GM04504 (cell line): ENCODE data around the gene JAKMIP2.
"Not testable (repeated sequence)": the region's sequence is repeated elsewhere in the genome, so short reads cannot be mapped to it uniquely, and the experiment has no call there.

Experiments
- DNase-seq: peaks from one replicate; pipeline ENCODE4 v3.0.0-alpha.2; 2012; ENCODE audit warnings: low read depth

Gene JAKMIP2

GRCh38 chr5:147601652-147602051, 180.9 kb downstream of the JAKMIP2 start:
- DNase-seq, result no peak

GRCh38 chr5:147591120-147591519, 191.4 kb downstream of the JAKMIP2 start:
- no peak for DNase-seq

DNA sequence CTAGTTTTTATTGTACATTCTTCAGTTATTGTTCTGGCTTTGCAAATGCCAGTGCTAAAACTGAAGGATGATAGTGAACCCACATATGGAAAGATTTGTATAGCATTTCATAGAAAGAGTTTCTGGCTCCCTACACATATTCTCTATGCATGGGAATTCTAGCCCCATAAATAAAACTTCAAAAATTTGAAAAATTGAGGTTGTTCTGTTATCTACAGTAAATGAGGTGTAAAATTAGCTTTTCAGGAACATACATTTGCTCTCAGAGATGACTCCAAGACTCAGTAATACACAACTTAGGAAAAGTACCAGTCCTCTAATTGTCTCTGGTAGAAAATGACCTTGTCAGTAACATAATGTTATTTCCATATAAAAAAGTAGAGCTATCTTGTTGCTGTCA, 192.4 kb downstream of the JAKMIP2 start:
- DNase-seq, result no peak

DNA sequence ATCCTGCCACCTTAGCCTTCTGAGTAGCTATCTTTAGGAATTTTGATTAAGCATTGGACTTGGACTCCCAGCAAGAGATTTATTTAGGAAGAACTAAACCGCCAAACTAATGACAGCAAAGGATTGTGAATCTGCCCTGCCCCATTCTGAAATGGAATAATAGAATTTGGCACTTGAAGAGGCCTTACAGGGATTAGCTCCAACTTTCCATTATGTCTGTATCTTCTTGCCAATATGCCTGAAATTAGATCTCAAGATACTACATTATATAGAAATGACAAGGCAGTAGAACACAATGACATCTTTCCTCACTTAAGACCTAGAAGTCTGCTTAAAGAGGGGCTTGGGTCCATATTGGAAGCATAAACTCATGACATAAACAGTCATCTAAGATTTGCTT, 195.7 kb downstream of the JAKMIP2 start:
- no peak for DNase-seq

GRCh38 chr5:147586221-147586620, 196.3 kb downstream of the JAKMIP2 start:
- DNase-seq, result no peak

GRCh38 chr5:147582272-147582671, 200.3 kb downstream of the JAKMIP2 start:
- not testable (repeated sequence) for DNase-seq

GRCh38 chr5:147580418-147580817, 202.1 kb downstream of the JAKMIP2 start:
- not testable (repeated sequence) for DNase-seq

DNA sequence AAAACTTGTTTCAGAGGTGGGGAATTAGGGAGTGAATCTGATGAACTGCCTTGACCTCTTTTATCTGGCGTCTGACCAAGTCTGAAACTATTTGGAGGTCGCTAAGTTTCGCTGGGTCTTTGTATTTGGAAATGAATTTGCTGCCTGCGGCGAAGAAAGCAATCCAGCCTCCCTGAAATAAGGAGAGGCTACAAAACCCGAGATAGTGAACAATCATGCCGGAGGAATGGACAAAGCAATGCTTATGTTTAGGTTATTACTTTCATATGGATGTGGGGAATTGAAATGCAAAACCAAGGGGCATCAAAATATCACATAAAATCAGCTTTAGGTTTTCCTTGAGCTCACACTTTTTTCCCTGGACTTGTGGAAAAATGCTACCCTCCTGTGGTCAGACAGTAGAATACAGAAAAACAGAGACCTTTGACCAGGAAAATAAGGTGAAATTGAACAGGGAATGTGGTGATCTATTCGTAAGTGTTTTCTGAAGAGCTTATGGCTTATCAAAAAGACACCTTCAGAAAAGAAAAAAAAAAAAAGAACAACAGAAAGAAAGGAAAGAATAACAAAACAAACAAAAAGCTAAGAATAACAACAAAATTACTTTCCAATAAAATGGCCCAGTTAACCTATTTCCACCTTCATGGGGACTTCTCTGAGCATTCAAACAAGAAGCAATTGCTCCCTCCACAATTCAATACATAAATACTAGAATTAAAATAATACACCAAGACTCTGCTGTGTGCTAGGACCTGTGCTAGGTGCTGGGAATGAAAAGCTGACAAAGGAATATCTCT, 204.1 kb downstream of the JAKMIP2 start:
- peak; percentile 16 for DNase-seq

DNA sequence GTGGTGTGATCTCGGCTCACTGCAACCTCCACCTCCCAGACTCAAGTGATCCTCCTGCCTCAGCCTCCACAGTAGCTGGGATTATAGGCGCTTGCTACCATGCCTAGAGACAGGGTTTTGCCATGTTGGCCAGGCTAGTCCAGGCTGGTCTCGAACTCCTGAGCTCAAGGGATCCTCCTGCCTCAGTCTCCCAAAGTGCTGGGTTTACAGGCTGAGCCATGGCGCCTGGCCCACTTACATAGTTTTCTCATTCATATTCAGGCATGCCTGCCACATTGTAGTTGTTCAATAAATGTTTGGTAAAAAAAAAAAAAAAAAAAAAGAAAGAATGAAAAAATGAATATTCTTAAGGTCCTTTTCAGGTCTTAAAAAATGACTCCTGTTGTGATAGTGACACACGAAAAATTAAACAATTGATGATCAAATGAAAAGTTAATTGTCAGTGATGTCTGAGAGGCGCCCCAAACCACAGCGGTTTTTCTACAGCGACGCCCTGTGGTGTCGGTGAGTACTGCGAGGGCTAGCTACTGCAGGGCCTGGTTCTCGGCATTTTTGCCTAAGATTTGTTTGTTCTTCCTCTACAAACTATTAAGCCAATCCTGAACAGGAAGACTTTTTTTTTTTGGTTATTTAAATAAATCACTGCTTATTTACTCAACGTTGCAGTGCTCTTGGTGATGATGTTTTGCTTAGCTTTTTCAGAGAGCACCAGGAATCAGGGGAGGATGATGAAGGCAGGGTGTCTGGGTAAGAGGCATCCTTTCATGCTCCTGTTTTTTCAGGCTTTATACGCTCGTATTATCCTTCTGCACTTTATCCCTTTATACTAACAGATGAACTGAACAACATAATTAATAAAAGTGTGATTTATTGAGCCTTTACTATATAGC, 205.6 kb downstream of the JAKMIP2 start:
- peak; percentile 15 for DNase-seq

- DNase-seq, result no peak
Observed at GRCh38 chr5:147575598-147575997, 206.9 kb downstream of the JAKMIP2 start.

- DNase-seq, result no peak
Observed at GRCh38 chr5:147573211-147573610, 209.3 kb downstream of the JAKMIP2 start.

DNA sequence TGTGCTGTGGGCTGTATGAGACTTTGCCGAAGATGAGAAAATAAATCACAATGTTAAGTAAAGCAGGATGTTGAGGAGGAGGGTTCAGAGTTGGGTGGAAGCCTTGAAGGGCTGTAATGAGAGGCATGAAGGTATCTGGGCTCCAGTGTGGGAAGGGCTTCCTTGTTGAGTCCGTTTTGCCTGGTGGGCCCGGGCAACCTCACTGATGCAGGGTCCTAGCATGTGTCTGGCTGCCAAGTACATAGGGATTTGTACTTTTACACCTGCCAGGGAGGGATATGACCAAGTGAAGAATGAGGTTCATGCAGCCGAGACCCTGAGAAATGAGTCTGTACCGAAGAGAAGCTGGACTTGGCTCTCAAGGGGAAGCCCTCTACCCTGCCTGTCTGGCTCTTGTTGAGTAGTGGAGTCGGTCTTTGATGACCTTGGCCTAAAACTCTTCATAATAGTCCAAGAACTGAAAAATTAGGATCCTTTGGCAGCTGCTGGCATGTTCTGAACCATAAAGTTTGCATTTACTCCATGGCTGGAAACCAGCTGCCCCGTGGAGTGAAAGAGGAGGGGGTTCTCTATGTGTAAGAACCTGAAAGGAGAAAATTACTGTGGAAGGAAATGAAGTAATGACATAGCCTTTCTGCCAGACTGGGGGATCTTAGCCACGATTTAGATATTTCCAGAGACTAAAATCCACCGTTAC, 213.7 kb downstream of the JAKMIP2 start:
- DNase-seq, result no peak

- no peak for DNase-seq
Observed at GRCh38 chr5:147567917-147568598, 214.5 kb downstream of the JAKMIP2 start.

GRCh38 chr5:147565524-147565923, 217.0 kb downstream of the JAKMIP2 start:
- DNase-seq, result no peak

GRCh38 chr5:147564124-147564486, 218.4 kb downstream of the JAKMIP2 start:
- DNase-seq, result no peak

GRCh38 chr5:147563466-147564123, 218.9 kb downstream of the JAKMIP2 start:
- no peak for DNase-seq

DNA sequence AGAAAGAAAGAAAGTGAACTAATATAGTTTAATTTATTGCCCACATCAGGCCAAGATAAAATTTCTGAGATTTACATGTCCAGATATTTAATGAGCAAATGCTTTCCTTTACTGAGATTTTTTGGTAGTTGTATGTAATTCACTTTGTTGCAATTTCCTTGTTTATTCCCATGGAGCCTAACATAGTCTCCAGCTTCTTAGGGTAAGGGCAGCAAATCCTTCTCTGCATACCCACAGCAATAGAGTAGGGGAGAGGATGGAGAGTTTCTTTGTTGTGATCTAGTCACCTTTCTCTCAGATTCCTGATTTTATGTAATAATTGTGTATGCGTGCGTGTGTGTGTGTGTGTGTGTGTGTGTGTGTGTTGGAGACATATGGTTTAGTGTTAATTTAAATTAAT, 221.1 kb downstream of the JAKMIP2 start:
- DNase-seq, result no peak

DNA sequence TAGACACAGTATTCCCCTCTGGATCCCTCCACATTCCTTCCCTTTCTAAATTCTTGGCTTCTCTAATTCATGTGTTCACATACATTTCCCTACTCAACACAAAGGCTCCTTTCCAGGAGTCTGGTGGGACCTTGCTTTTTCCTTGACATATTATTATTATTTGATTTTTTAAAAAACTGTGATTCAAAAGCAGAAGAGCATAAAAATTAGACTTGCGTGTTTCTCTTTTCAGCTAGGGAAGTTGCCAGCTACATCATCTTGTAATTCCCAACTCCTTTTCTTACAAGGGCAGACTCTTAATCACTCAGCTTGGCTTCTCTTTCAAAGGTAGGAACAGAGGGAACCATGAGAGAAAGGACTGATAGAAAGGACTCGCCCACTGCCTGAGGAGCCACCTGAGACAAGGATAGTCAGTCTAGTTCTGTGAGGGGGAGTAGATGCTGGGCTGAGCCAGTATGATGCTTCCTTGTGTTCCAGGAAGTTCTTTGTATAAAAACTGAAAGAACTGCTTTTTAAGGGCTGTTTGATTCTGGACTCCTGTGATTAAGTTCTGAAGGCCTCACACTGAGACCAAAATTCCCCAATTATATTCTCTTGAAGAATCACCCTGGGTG, 221.7 kb downstream of the JAKMIP2 start:
- DNase-seq, result no peak

DNA sequence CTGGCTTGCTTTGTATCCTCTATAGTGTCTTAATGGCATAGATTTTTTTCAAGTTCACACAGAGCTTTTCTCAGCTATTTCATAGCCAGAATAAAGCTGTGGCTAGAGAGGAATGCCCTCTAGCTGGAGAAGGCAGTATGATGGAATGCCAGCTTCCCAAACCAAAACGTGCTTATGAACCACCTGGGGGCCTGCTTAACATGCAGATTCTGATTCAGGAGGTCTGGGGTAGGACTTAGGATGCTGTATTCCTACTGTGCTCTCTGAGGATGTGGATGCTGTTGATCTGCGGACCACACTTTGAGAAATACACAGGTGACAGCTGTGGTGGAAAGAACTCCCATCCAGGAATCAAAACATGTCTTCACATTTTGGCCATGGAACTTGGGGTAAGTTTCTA, 222.8 kb downstream of the JAKMIP2 start:
- DNase-seq, result no peak

- DNase-seq, result peak; percentile 57
Observed at GRCh38 chr5:147558826-147559225, 223.7 kb downstream of the JAKMIP2 start.
